Left forelimb (tissue), 1 donor: ENCODE measurements around the gene STK4.
"Not testable (repeated sequence)": the region's sequence is repeated elsewhere in the genome, so short reads cannot be mapped to it uniquely, and the experiment has no call there.

ENCODE experiments used
- DNase-seq: peaks from one replicate; pipeline ENCODE4 v3.0.0-alpha.2; 2018; ENCODE audit warnings: low spot score

STK4 gene

GRCh38 chr20:45053430-45054351, 87.4 kb downstream of the STK4 start:
- DNase-seq = no peak

GRCh38 chr20:45055056-45055455, 88.7 kb downstream of the STK4 start:
- DNase-seq = no peak

- no peak for DNase-seq
Measured at GRCh38 chr20:45056473-45057173, 90.3 kb downstream of the STK4 start.

GRCh38 chr20:45058168-45058850, 92.0 kb downstream of the STK4 start:
- DNase-seq = no peak

GRCh38 chr20:45059022-45059728, 92.9 kb downstream of the STK4 start:
- DNase-seq = no peak

GRCh38 chr20:45060294-45060693, 94.0 kb downstream of the STK4 start:
- DNase-seq = no peak

GRCh38 chr20:45061244-45061643, 94.9 kb downstream of the STK4 start:
- no peak for DNase-seq

GRCh38 chr20:45063107-45063506, 96.8 kb downstream of the STK4 start:
- not testable (repeated sequence) for DNase-seq

GRCh38 chr20:45064812-45065211, 98.5 kb downstream of the STK4 start:
- no peak for DNase-seq

GRCh38 chr20:45066372-45066771, 100.1 kb downstream of the STK4 start:
- DNase-seq = no peak

- no peak for DNase-seq
Measured at GRCh38 chr20:45067087-45067486, 100.8 kb downstream of the STK4 start.

GRCh38 chr20:45067558-45067957, 101.2 kb downstream of the STK4 start:
- DNase-seq = no peak

GRCh38 chr20:45069261-45069660, 102.9 kb downstream of the STK4 start:
- no peak for DNase-seq

- DNase-seq = no peak
Measured at GRCh38 chr20:45070932-45071632, 104.8 kb downstream of the STK4 start.

GRCh38 chr20:45072066-45072465, 105.8 kb downstream of the STK4 start:
- no peak for DNase-seq

- DNase-seq = no peak
Measured at GRCh38 chr20:45073221-45073620, 106.9 kb downstream of the STK4 start.

GRCh38 chr20:45077559-45077958, 111.2 kb downstream of the STK4 start:
- DNase-seq = no peak

GRCh38 chr20:45080867-45081624, 114.7 kb downstream of the STK4 start:
- no peak for DNase-seq

- DNase-seq = no peak
Measured at GRCh38 chr20:45082468-45082867, 116.2 kb downstream of the STK4 start.

- no peak for DNase-seq
Measured at GRCh38 chr20:45083127-45083526, 116.8 kb downstream of the STK4 start.

- no peak for DNase-seq
Measured at GRCh38 chr20:45085289-45085688, 119.0 kb downstream of the STK4 start.
